HG03066 (cell line): ENCODE results near the gene MAT2A.
A peak's percentile ranks its signal among the peaks of the same experiment; 100 is the strongest.
"Not testable (repeated sequence)": the region's sequence is repeated elsewhere in the genome, so short reads cannot be mapped to it uniquely, and the experiment has no call there.

ENCODE experiments used
- ATAC-seq: cut with Tn5 transposase; IDR thresholded peaks from one replicate; pipeline ENCODE4 v1.9.1; 2021; ENCODE audit warnings: low read depth; ENCODE audit not compliant: unreplicated experiment

Gene MAT2A

DNA sequence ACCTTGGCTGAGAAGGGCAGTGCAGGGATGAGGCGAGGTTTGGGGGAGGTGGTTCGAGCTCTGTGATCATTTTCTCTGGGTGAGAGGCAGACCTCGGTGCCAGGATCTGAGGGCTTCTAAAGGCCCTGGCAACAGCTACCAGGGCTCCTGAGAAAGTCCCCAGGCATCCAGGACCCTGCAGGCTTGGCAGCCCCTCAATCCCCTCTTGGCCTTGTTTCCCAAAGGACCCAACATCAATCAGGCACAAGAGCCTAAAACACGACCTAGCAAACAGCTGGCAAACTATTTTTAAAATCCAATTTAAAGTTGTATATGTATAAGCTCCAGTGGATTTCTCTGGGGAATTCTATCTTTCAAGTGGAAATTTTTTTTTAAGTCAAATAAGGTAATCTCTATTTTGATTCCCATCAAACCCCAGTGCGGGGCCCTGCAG lies 15.0 kb upstream of the MAT2A start:
- ATAC-seq: no peak

DNA sequence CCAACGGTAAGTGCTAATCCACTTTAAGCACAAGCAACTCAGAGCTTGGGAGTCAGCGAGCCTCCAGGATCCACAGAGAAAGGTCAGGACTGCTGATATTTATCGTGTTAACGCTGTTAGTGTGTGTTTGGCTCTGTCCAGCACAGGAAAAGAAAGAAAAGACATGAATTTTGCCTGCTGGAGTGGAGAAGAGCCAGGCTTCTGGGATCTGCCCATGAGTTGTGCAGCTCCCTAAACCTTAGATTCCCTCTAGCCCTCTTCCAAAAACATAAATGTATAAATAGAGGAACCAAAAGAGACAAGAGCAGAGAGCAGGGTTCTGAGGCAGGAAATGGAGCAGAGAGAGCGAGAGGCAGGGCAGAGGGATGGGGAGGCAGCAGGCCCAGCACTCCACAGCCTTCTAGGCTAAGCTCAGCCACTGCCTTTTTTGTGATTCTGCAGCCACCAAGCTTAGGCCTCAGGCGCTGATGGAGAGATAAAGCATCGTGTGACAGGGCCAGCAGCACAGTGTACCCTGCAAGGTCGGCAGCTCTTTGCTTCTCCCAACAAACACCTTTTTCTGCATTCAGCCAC lies 14.5 kb upstream of the MAT2A start:
- ATAC-seq: no peak

DNA sequence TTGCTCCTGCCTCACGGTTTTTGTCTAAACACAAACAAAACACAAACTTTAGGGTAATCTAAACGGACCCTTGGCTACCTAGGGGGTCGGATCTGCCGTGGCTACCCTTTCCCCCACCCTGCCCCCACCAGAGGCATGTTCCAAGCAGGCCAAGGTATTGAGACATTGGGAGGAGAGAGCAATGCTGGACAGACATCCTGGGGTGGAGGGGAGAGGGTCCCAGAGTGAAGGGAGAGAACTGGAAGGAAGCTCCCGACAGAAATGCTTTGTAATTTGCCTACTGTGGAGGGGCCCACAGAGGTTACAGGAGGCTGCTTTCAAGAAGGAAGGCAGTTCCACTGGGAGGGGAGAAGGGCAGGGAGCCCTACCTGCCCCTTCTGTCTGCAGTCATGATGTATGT lies 13.9 kb upstream of the MAT2A start:
- ATAC-seq: no peak

DNA sequence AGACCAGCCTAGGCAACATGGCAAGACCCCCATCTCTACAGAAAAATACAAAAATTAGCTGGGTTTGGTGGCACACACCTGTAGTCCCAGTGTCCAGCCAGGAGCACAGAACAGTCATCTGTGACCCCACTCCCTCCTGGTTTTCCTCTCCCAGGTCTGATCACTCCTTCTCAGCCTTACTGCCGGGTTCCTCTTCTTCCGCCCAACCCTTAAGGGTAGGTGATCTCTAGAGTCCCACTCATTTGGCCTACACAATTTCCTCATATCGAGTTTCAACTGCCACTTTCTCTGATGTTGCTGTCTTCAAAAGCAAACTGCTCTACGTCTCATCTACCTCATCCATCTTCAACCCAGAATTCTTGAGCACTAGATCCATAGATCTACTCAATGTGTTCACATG lies 13.4 kb upstream of the MAT2A start:
- ATAC-seq: no peak

DNA sequence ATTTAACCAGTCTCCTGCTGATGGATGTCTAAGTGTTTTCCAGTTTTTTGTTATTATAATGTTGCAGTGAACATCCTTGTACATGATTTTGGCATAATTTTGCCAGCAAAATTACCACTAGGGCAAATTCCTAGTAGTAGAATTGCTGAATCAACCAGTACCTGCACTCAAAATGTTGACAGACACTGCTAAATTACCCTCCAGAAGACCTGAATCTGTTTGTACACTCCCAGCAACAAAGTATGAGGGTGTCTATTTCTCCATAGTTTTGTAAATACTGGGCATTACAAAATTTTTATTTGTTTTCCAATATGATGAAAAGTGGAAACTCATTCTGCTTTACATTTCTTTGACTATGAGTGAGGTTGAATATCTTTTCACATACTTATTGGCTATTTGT lies 11.2 kb upstream of the MAT2A start:
- ATAC-seq: no peak

DNA sequence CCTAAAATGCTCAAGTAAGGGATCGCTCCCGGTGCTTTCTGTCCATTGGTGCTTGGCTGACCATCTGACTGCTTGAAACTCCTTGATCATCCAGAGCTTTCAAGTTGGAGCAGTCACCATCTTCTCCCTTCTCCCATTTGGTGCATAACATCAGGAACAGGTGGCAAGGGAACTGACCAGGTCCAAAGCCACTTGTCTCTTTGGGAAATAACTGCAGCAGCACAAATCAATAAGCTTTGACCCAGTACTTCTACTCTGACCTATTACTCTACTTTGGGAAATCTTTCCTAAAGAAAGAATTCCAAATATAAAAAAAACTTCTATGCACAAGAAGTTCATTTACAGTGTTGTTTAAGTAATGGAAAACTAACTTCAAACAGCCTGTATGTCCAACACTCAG lies 10.6 kb upstream of the MAT2A start:
- no peak for ATAC-seq

DNA sequence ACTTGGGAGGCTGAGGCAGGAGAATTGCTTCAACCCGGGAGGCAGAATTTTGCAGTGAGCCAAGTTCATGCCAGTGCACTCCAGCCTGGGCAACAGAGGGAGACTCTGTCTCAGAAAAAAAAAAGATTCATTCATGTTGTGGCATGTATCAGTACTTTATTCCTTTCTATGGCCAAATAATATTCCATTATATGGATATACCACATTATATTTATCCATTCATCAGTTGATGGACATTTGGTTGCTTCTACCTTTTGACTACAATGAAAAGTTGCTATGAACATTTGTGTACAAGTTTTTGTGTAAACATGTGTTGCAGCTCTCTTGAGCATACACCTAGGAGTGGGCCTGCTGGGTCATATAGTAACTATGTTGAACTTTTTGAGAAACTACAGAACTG lies 9.2 kb upstream of the MAT2A start:
- ATAC-seq: no peak

DNA sequence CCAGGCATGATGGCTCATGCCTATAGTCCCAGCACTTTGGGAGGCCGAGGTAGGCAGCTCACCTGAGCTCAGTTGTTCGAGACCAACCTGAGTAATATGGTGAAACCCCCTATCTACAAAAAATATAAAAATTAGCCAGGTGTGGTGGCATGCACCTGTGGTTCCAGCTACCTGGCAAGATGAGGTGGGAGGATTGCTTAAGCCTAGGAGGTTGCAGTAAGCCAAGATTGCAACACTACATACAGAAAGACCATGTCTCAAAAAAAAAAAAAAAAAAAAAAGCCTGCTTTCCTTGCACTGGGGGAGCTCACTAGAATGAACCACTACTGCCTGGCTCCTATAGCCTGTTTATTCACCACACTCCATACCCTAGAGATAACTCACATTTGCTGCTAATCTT lies 7.4 kb upstream of the MAT2A start:
- no peak for ATAC-seq

DNA sequence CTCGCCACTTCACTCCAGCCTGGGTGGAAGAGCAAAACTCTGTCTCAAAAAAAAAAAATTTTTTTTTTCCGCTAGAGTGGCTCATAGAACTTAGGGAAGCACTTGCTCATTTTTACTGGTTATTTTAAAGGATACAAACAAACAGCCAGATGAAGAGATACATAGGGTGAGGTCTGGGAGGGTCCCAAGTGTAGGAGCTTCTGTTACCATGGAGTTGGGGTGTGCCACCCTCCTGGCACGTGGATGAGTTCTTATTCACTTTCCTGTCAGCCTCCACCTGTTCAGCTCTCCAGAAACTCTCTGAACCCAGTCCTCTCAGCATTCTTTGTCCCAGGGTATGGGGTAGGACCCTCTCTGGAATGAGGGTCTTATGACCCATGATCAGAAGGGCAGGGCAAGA lies 4.9 kb upstream of the MAT2A start:
- ATAC-seq: no peak

DNA sequence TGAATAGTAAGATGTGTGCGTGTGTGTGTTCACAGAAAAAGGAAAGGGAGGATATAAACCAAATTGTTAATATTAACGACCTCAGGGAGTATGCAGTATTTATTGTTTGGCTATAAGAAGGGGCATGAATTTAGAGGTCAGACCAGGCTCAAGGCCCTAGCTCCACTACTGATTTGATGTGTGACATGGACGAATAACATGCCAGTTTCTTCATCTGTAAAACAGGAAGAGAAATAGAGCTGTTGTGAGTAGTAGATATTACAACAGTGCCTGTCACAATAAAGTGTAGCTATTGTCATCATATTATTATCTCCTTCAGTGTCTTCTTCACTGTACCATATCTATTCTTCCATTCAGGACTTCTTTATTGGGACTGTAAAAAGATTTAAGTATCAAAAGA lies 4.1 kb upstream of the MAT2A start:
- ATAC-seq: no peak

DNA sequence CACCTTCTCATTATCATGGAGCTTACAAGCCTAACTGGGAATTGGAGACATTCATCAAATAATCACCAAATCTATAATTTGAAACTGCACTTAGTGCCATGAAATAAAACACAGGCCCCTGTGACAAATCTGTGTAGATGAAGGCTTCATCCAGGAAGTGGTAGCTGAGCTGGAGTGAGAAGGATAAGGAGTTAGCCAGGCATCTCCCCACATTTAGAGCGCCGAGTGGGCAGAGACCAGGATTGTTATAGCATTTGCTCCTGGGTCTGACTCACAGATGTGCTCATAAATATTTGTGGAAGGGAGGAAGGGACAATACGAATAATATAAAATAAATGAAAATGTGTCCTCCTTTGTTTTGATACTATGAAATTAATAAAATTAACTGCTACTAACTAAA lies 2.5 kb upstream of the MAT2A start:
- ATAC-seq: no peak

DNA sequence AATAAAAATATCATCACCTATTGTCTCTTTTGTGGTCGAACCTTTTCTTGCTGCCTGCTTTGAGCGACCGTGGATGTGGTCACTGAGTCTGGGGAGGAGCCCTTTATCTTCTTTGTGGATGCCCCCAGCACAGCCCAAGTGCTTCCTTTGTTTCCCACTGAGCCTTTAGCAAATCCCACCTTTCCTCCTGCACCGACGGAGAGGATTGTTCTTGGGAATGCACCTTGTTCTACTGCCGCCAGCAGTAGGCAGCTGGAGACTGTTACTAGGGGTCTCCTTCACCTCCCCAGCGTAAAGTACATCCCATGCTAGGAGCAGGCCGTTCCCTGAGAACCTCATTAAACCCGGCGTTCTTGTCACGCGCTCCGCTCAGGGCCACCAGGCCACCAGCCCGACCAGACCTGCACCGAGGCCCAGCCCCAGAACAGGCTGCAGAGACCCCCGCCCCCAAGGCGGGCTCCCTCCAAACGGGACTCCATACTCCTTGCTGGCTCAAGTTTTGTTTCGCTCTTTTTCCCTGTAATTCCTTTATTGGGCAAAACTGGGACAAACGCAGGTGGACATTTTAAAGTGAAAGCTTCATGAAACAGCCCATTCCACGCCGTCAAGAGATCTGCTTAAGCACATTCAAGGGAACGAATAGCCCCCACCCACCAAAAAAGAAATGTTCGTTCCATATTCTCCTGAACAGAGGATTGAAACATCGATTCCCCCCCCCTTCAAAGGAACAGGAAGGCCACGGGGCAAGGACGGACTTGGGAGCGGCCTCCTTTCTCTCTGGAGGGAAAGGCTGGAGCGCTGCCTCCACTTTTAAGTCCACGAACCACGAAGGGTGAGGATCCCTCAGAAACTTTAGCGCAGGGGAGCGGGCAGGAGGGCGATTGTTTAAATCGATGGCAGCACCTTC lies 1.1 kb upstream of the MAT2A start:
- ATAC-seq: no peak

DNA sequence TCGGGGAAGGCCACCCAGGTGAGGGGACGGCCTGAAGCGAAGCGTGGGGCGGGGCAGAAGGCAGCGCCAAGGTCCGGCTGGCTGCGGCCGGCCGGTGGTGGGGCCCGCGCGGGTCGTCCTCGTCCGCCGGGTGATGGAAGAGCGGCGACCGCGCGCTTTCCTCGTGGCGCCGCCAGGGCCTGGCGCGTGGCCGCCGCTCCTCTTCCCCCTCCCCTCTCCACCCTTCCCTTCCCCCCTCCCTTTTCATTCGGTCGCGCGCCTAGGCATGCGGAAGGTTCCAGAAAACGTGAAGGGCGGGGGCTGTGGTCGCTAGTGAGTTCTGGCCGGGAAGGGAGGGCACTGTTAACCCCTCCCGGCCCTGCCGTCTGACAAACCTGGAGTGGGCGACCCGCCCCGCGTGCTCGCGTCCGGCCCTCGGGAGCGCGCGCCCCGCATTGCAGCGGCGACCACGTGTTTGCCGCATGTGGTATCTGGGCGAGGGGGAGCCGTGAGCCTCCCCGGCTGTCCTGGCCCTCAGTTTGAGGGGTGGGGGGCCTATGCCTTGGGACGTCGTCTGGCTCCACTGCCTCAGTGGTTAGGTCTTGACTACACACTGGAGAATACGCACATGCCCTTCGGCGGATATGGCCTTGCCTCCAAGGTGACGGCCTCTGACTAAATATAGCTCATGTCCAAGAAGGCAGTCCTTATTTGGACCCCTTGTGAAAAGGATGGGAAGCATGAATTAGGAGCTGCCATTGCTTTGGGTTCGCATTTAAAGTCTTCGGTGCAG lies 579 bp downstream of the MAT2A start:
- ATAC-seq: peak; percentile 27

DNA sequence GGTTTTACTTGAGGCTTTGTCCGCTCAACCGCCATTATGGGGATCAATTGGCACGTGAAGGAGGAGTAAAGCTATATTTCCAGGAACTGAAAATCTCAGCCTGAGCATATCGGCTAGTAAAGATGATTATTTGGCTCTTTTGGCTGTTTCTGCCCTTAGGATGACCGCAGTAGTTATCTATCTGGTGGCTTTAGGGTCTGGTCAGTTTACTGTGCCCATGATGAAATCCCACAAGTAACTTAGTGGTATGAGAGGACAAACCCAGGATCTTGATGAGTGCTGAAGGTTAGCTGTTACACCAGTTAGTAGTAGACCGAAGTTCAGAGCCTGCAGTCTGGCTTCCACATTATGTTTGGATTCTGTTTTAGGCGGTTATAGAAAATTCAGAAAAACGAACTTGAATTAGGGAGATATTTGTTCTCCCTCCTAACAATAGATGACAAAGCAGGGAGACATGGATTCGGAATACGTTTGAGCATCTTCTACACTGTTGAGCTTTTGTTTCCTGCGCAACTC lies 1.2 kb downstream of the MAT2A start:
- ATAC-seq: no peak

DNA sequence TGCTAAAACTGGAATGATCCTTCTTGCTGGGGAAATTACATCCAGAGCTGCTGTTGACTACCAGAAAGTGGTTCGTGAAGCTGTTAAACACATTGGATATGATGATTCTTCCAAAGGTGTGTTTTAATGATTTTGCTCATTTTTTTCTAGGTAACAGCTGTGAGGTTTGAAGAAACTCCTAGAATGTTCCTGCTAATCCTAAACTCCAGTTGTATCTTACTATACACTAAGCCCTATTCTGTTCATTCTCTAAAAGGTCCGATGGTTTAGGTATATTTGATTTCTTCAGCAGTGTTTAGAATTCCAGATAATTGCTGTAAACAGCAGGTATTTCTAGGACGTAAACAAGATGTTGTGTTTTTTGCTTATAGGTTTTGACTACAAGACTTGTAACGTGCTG lies 2.3 kb downstream of the MAT2A start:
- no peak for ATAC-seq

DNA sequence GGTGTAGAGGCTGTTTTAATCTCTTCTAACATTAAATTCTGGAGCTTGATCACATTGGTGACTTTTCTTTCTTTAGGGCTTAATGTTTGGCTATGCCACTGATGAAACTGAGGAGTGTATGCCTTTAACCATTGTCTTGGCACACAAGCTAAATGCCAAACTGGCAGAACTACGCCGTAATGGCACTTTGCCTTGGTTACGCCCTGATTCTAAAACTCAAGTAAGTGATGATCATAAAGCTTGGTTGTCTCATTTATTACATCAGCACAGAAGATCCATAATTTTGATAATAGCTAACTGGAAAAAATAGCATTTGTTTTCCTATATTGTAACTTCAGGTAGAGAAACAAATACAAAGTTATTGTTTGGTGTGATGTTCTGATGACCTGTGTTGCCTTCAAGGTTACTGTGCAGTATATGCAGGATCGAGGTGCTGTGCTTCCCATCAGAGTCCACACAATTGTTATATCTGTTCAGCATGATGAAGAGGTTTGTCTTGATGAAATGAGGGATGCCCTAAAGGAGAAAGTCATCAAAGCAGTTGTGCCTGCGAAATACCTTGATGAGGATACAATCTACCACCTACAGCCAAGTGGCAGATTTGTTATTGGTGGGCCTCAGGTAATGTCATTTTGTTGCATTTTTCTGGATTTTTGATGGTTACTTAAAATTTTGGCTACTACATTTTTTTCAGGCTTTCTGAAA lies 2.9 kb downstream of the MAT2A start:
- no peak for ATAC-seq

DNA sequence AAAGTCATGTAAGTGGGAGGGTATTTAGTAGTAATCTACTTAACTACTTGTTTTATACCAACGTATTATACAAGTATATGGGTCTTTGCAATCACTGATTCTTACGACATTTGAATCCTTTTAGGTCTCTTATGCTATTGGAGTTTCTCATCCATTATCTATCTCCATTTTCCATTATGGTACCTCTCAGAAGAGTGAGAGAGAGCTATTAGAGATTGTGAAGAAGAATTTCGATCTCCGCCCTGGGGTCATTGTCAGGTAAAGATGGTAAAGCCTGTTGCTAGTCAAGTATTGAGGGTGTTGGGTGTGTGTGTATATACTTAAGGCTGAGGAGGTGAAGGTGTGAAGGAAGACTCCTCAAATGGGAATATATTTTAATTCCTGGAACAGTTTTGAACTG lies 3.8 kb downstream of the MAT2A start:
- ATAC-seq: no peak

DNA sequence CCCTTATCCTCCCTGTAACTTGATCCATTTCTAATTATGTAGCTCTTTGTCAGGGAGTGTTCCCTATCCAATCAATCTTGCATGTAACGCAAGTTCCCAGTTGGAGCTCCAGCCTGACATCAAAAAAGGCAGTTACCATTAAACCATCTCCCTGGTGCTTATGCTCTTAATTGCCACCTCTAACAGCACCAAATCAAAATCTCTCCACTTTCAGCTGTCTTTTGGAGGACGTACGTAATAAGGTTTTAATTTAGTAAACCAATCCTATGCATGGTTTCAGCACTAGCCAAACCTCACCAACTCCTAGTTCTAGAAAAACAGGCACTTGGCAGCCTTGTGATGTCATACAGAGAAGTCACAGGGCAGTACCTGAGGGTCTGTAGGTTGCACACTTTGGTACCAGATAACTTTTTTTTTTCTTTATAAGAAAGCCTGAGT lies 5.3 kb downstream of the MAT2A start:
- not testable (repeated sequence) for ATAC-seq

DNA sequence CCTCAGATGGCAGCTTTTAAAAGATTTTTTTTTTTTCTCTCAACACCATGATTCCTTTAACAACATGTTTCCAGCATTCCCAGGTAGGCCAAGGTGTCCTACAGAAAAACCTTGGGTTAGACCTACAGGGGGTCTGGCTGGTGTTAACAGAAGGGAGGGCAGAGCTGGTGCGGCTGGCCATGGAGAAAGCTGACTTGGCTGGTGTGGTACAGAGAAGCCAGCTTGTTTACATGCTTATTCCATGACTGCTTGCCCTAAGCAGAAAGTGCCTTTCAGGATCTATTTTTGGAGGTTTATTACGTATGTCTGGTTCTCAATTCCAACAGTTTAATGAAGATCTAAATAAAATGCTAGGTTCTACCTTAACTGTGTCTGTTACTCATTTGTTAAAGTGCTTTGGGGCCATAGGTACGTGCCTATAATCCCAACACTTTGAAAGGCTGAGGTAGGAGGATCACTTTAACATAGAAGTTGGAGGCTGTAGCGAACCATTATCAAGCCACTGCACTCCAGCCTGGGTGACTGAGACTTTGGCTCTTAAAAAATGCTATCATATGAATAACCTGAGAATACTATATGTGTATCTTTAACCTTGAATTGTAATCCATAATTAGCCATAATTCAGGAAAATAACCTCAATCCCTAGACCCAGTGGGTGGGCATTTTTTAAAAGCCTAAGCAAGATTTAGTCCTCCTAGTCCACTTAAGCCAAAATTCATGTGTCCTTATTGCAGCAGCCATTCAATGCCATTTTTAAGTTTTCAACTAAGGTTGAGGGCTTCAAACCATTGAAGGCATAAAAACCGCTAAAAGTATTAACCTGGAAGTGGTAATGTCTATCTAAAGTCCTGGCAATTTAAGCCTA lies 6.2 kb downstream of the MAT2A start:
- not testable (repeated sequence) for ATAC-seq

DNA sequence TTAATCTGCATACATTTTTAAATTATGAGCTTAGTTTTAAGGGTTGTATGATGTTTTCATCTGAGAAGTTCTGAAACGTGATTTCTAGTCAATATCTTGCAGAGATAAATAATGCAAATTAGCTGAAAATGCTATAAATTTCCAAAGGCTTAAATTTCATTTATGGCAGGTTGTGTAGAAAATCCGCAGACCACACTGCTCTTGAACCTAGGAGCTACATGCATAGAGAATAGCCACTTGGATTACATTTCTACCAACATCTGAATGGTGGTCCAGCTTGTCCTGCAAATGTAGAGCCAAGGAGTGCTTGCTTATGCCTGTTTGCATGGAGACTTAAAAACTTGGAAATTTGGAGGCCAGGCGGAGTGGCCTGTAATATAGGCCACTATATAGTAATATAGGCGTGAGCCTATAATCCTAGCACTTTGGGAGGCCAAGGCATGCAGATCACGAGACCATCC lies 6.8 kb downstream of the MAT2A start:
- ATAC-seq: no peak
